Common myeloid progenitor, CD34-positive (primary cell): ENCODE measurements around the gene GAS6.

Experiments used
- CTCF ChIA-PET: fragments of 350-600 bp; sonication (Branson Sonifier 250); formaldehyde crosslinking; loops from one replicate; lab custom pipeline; 2021; ENCODE audit warnings: antibody characterized with exemption; lab: Charles Lee
- POLR2A ChIA-PET: fragments of 350-600 bp; sonication (Branson Sonifier 250); formaldehyde crosslinking; loops from one replicate; lab custom pipeline; 2021; ENCODE audit warnings: antibody characterized with exemption; lab: Charles Lee
- DNase-seq, 3 donors: peaks; one replicate each; pipeline versions ENCODE4 v3.0.0 to v3.0.0-alpha.2; 2013
- H3K27ac ChIP-seq, 2 experiments: 1 replicate in 1 of 2; 2 replicates in 1 of 2; pipeline ENCODE4 v1.7.0; 2013; ENCODE audit warnings: inconsistent platforms in 2 of 2, low read length in 2 of 2, mild to moderate bottlenecking in 2 of 2, low read depth in 1 of 2, moderate library complexity in 1 of 2; ENCODE audit not compliant: severe bottlenecking in 2 of 2, insufficient read depth in 1 of 2, poor library complexity in 1 of 2
- H3K27me3 ChIP-seq, 5 experiments: replicated peaks in 2 of 5; 1 replicate in 3 of 5; 2 replicates in 2 of 5; pipeline versions ENCODE4 v1.6.1 to v1.7.0; 2013; ENCODE audit warnings: low read length in 4 of 5, mild to moderate bottlenecking in 2 of 5, moderate library complexity in 2 of 5, inconsistent platforms in 1 of 5; ENCODE audit not compliant: insufficient read depth in 5 of 5, control insufficient read depth in 4 of 5
- H3K36me3 ChIP-seq, 4 experiments: 1 replicate in 2 of 4; 2 replicates in 2 of 4; pipeline versions ENCODE4 v1.6.1 to v1.7.0; 2013; ENCODE audit warnings: low read length in 3 of 4, control low read depth in 1 of 4, mild to moderate bottlenecking in 1 of 4; ENCODE audit not compliant: control insufficient read depth in 4 of 4, insufficient read depth in 4 of 4
- H3K4me1 ChIP-seq, 4 experiments: 1 replicate in 3 of 4; 2 replicates in 1 of 4; pipeline versions ENCODE4 v1.6.1 to v1.7.1; 2013; ENCODE audit warnings: low read length in 3 of 4, mild to moderate bottlenecking in 3 of 4, control low read depth in 1 of 4, inconsistent platforms in 1 of 4, moderate library complexity in 1 of 4; ENCODE audit not compliant: control insufficient read depth in 4 of 4, insufficient read depth in 4 of 4; ENCODE audit errors: control extremely low read depth in 1 of 4
- H3K4me3 ChIP-seq, 7 experiments: 1 replicate in 4 of 7; 2 replicates in 3 of 7; pipeline versions ENCODE4 v1.5.1 to v1.7.0; 2013; ENCODE audit warnings: mild to moderate bottlenecking in 7 of 7, low read length in 6 of 7, moderate library complexity in 6 of 7, inconsistent platforms in 2 of 7, low read depth in 2 of 7, control low read depth in 1 of 7; ENCODE audit not compliant: insufficient read depth in 4 of 7, control insufficient read depth in 1 of 7; ENCODE audit errors: extremely low read depth in 1 of 7
- H3K9me3 ChIP-seq, 5 experiments: 1 replicate in 4 of 5; 2 replicates in 1 of 5; pipeline versions ENCODE4 v1.6.1 to v1.7.1; 2013; ENCODE audit warnings: low read length in 4 of 5, mild to moderate bottlenecking in 2 of 5, inconsistent platforms in 1 of 5, low read depth in 1 of 5, moderate library complexity in 1 of 5; ENCODE audit not compliant: control insufficient read depth in 4 of 5, insufficient read depth in 2 of 5; ENCODE audit errors: control extremely low read depth in 1 of 5
- WGBS: methylation state at CpG from one replicate; pipeline ENCODE4 v1.1.5; 2013; ENCODE audit not compliant: insufficient coverage; 5-methylcytosine and 5-hydroxymethylcytosine counted together

GAS6 gene

GRCh38 chr13:113888701-113889330 lies 24.9 kb upstream of the GAS6 start:
- no peaks in the 10 kb centered on the region for H3K4me1 ChIP-seq
- ChIA-PET CTCF (no interaction called here), POLR2A (no interaction called here)
- peaks cover 0 to 5% (median 0%) of the 10 kb centered on the region in 5 experiments for H3K27me3 ChIP-seq
- H3K4me3 ChIP-seq = no peak overlapping the region
- no peak for DNase-seq
- H3K9me3 ChIP-seq = peaks cover 0 to 4% (median 0%) of the 10 kb centered on the region in 5 experiments
- H3K27ac ChIP-seq = no peak overlapping the region
- 100% methylated on average over 3 of the region's 4 CpGs for WGBS
- H3K36me3 ChIP-seq = no peaks in the 10 kb centered on the region

DNA sequence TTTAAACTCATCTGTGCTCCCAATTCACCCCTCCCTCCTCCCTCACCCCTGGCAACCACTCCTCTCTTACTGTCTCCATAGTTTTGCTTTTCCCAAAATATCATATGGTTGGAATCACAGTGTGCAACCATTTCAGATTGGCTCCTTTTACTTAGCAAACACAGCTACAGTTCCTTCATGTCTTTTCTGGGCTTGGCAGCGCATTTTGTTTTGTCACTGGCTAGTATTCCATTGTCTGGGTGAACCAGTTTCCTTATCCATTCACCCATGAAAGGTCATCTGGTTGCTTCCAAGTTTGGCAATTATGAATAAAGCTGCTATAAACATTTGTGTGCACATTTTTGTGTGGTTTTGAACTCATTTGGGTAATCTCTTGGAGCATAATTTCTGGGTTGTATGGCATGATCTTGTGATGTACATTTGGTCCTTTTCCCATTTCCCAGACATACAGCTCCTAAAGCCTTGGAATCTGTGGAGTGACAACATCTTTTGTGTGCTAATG lies 23.9 kb upstream of the GAS6 start:
- WGBS = no CpG with 5 or more reads among the region's 1 CpG
- Histone ChIP-seq H3K27ac (no peak overlapping the region), H3K36me3 (no peaks in the 10 kb centered on the region), H3K4me3 (no peak overlapping the region), H3K4me1 (peaks cover 0 to under 1% (median 0%) of the 10 kb centered on the region in 4 experiments), H3K27me3 (peaks cover 0 to 5% (median 0%) of the 10 kb centered on the region in 5 experiments), H3K9me3 (peaks cover 0 to 3% (median 0%) of the 10 kb centered on the region in 5 experiments)
- CTCF ChIA-PET = interaction anchor here (1.7 kb wide), 1 partner anchor 49 kb away, joined by 4 read pairs; no protein-coding TSS in a partner anchor
- DNase-seq = no peak
- POLR2A ChIA-PET = no interaction called here

DNA sequence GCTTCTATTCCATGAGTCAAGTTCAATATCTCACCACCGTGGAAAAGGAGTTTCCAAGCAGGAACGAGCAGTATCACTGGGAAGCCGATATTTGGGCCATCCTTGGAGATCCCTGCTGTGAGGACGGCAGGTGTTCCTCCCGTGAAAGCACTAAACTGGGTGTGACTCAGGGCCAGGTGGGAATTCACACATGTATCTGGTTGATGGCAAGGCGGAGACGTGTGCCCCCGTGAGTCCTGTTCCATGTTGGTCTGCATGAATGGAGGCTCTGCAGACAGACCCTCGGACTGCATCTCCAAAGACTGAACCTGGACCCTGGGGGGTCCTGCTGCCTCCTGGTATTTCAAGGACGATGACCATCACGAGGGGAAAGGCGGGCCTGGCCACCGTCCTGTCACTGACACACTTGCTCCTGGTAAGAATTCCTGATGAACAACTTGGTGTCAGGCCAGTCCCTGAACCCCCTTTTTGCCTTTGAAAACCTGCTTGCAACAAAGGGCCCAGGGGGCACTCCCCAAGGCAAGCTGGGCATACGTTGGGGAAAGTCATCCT lies 22.8 kb upstream of the GAS6 start:
- no peak overlapping the region for H3K4me3 ChIP-seq
- H3K4me1 ChIP-seq = peaks cover 0 to 12% (median 4%) of the 10 kb centered on the region in 4 experiments
- H3K27me3 ChIP-seq = peaks cover 0 to 6% (median 0%) of the 10 kb centered on the region in 5 experiments
- H3K36me3 ChIP-seq = no peaks in the 10 kb centered on the region
- no peak for DNase-seq
- 94% methylated on average over 14 of the region's 14 CpGs for WGBS
- H3K9me3 ChIP-seq = no peaks in the 10 kb centered on the region
- ChIA-PET POLR2A (no interaction called here), CTCF (interaction anchor here (1.7 kb wide), 1 partner anchor 48 kb away, joined by 4 read pairs; no protein-coding TSS in a partner anchor)
- no peak overlapping the region for H3K27ac ChIP-seq

GRCh38 chr13:113884821-113885220 lies 20.9 kb upstream of the GAS6 start:
- WGBS = 100% methylated on average over 7 of the region's 7 CpGs
- ChIA-PET CTCF (no interaction called here), POLR2A (no interaction called here)
- Histone ChIP-seq H3K27me3 (peaks cover 0 to 5% (median 0%) of the 10 kb centered on the region in 5 experiments), H3K4me3 (no peak overlapping the region), H3K9me3 (no peaks in the 10 kb centered on the region), H3K27ac (no peak overlapping the region), H3K4me1 (peaks cover 0 to 21% (median 9%) of the 10 kb centered on the region in 4 experiments), H3K36me3 (no peaks in the 10 kb centered on the region)
- no peak for DNase-seq

DNA sequence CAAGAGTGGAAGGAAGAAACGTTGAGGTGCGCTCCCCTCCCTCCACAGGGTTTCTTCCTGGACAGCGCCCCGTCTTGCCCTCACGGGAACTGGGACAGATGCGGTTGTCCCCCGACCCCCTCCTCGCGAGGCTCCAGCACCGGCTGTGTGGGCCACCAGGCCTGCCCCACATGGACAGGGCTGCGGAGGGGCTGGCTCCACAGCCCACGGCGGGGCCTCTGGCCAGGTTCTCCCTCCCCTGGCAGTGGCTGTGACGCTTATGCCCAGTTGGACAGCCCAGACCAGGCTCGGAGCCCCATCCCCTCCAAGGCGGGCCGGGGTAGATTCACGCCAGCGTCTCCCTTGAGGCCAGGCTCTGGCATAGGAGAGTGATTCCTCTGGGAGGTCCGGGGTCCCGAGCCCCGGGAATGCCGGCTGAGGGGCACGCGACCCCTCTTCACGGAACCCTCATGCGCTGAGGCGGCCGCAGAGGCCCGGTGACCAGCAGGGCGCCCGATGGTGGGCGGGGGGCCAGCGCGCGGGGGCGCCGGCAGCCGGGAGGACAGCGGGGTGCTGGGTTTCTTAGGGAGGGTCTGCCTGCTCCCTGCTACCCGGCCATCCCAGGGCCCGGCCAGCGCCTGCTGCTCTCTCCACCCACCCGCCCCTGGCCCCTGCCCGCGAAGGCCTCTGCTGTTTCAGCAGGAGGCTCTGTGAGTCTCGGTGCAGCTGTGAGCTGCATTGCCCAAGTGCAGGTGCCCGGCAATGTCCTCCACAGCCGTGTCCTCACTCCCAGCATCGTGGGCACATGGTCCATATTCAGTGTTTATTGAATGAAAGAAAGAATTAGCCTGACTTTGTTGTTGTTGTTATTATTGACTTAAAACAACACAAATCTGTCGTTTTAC lies 20.3 kb upstream of the GAS6 start:
- CTCF ChIA-PET = no interaction called here
- H3K9me3 ChIP-seq = no peaks in the 10 kb centered on the region
- 91% methylated on average over 40 of the region's 51 CpGs for WGBS

GRCh38 chr13:113883314-113883811 lies 19.5 kb upstream of the GAS6 start:
- Histone ChIP-seq H3K4me1 (peaks cover 0 to 21% (median 9%) of the 10 kb centered on the region in 4 experiments), H3K9me3 (no peaks in the 10 kb centered on the region), H3K27ac (no peak overlapping the region), H3K4me3 (no peak overlapping the region), H3K27me3 (peaks cover 0 to 5% (median 0%) of the 10 kb centered on the region in 5 experiments), H3K36me3 (no peaks in the 10 kb centered on the region)
- no peak for DNase-seq
- ChIA-PET POLR2A (no interaction called here), CTCF (no interaction called here)
- 97% methylated on average over 45 of the region's 50 CpGs for WGBS

More for the DNA sequence above, 20.3 kb upstream of the GAS6 start:
- POLR2A ChIA-PET = no interaction called here
- Histone ChIP-seq H3K36me3 (no peaks in the 10 kb centered on the region), H3K27ac (no peak overlapping the region), H3K4me1 (peaks cover 0 to 21% (median 9%) of the 10 kb centered on the region in 4 experiments), H3K4me3 (no peak overlapping the region), H3K27me3 (peaks cover 0 to 5% (median 0%) of the 10 kb centered on the region in 5 experiments)
- no peak for DNase-seq
